ENCODE measurements around the gene NF1. TPM values are rescaled to one million over a fixed set of nuclear protein-coding genes. Genes with fewer than 3 reads are reported as not detected.

NF1 gene
- total RNA-seq, 1 experiment from 2014 or later = 35.4 TPM

DNA sequence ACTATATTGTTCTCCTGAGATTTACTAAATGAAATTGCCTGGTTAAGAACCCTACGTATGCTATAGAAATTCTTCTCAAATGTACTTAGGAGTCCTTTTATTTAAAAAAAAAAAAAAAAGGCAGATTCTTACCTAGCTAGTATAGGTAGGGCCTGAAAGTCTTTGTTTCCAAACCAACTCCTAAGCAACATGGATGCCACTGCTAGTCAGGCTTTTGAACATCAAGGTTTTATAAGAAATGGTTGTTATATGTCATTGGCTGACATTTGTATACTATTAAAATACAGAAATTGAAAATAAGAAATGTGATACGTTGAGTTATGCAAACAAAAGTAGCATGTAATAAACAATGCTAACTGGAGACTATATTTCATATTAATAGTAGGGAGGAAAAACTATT, 225.5 kb downstream of the NF1 start:
- no peak for ATAC-seq
- H3K9me3 Mint-ChIP-seq = no peaks in the 10 kb centered on the region
- H3K4me1 Mint-ChIP-seq = peaks cover 9% of the 10 kb centered on the region
- H3K36me3 Mint-ChIP-seq = no peaks in the 10 kb centered on the region
- H3K4me3 Mint-ChIP-seq = no peak overlapping the region
- no peak for TF ChIP-seq NFYB (CRISPR knock-in tag; conservative IDR thresholded peaks at IDR 0.05; ENCODE audit: low read depth)
- TF ChIP-seq, protein P1, sequence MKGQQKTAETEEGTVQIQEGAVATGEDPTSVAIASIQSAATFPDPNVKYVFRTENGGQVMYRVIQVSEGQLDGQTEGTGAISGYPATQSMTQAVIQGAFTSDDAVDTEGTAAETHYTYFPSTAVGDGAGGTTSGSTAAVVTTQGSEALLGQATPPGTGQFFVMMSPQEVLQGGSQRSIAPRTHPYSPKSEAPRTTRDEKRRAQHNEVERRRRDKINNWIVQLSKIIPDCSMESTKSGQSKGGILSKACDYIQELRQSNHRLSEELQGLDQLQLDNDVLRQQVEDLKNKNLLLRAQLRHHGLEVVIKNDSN (CRISPR knock-in tag; IDR thresholded peaks at IDR 0.05) = no peak
- TF ChIP-seq ZNF423 (CRISPR knock-in tag; IDR thresholded peaks at IDR 0.05) = no peak
- no peak for TF ChIP-seq JAZF1 (CRISPR knock-in tag; IDR thresholded peaks at IDR 0.05)
- TF ChIP-seq, protein P2, sequence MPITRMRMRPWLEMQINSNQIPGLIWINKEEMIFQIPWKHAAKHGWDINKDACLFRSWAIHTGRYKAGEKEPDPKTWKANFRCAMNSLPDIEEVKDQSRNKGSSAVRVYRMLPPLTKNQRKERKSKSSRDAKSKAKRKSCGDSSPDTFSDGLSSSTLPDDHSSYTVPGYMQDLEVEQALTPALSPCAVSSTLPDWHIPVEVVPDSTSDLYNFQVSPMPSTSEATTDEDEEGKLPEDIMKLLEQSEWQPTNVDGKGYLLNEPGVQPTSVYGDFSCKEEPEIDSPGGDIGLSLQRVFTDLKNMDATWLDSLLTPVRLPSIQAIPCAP (CRISPR knock-in tag; IDR thresholded peaks at IDR 0.05) = no peak
- TF ChIP-seq, protein P3, sequence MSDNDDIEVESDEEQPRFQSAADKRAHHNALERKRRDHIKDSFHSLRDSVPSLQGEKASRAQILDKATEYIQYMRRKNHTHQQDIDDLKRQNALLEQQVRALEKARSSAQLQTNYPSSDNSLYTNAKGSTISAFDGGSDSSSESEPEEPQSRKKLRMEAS (CRISPR knock-in tag; IDR thresholded peaks at IDR 0.05) = no peak
- TF ChIP-seq, protein P4, sequence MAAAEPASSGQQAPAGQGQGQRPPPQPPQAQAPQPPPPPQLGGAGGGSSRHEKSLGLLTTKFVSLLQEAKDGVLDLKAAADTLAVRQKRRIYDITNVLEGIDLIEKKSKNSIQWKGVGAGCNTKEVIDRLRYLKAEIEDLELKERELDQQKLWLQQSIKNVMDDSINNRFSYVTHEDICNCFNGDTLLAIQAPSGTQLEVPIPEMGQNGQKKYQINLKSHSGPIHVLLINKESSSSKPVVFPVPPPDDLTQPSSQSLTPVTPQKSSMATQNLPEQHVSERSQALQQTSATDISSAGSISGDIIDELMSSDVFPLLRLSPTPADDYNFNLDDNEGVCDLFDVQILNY (CRISPR knock-in tag; IDR thresholded peaks at IDR 0.05) = no peak
- TF ChIP-seq ZNF671 (CRISPR knock-in tag; IDR thresholded peaks at IDR 0.05) = no peak
- TF ChIP-seq, protein P5, sequence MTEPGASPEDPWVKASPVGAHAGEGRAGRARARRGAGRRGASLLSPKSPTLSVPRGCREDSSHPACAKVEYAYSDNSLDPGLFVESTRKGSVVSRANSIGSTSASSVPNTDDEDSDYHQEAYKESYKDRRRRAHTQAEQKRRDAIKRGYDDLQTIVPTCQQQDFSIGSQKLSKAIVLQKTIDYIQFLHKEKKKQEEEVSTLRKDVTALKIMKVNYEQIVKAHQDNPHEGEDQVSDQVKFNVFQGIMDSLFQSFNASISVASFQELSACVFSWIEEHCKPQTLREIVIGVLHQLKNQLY (CRISPR knock-in tag; IDR thresholded peaks at IDR 0.05) = no peak
- TF ChIP-seq ZBTB21 (CRISPR knock-in tag; IDR thresholded peaks at IDR 0.05; ENCODE audit: borderline replicate concordance) = no peak
- TF ChIP-seq, protein P6, sequence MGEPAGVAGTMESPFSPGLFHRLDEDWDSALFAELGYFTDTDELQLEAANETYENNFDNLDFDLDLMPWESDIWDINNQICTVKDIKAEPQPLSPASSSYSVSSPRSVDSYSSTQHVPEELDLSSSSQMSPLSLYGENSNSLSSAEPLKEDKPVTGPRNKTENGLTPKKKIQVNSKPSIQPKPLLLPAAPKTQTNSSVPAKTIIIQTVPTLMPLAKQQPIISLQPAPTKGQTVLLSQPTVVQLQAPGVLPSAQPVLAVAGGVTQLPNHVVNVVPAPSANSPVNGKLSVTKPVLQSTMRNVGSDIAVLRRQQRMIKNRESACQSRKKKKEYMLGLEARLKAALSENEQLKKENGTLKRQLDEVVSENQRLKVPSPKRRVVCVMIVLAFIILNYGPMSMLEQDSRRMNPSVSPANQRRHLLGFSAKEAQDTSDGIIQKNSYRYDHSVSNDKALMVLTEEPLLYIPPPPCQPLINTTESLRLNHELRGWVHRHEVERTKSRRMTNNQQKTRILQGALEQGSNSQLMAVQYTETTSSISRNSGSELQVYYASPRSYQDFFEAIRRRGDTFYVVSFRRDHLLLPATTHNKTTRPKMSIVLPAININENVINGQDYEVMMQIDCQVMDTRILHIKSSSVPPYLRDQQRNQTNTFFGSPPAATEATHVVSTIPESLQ (CRISPR knock-in tag; IDR thresholded peaks at IDR 0.05) = no peak
- TF ChIP-seq, protein P7, sequence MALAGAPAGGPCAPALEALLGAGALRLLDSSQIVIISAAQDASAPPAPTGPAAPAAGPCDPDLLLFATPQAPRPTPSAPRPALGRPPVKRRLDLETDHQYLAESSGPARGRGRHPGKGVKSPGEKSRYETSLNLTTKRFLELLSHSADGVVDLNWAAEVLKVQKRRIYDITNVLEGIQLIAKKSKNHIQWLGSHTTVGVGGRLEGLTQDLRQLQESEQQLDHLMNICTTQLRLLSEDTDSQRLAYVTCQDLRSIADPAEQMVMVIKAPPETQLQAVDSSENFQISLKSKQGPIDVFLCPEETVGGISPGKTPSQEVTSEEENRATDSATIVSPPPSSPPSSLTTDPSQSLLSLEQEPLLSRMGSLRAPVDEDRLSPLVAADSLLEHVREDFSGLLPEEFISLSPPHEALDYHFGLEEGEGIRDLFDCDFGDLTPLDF (CRISPR knock-in tag; IDR thresholded peaks at IDR 0.05) = no peak
- DNase-seq (ENCODE audit: low spot score) = no peak
- ChIA-PET POLR2A (interaction anchor here (0.6 kb wide), 1 partner anchor 63 kb away, joined by 3 read pairs; no protein-coding TSS in a partner anchor), CTCF (interaction anchor here (0.6 to 0.8 kb wide), 2 partner anchors 69 to 252 kb away, joined by 3 read pairs; no protein-coding TSS in a partner anchor)
- no peak overlapping the region for H3K27ac Mint-ChIP-seq
- no peaks in the 10 kb centered on the region for H3K27me3 Mint-ChIP-seq (ENCODE audit: low read depth)

DNA sequence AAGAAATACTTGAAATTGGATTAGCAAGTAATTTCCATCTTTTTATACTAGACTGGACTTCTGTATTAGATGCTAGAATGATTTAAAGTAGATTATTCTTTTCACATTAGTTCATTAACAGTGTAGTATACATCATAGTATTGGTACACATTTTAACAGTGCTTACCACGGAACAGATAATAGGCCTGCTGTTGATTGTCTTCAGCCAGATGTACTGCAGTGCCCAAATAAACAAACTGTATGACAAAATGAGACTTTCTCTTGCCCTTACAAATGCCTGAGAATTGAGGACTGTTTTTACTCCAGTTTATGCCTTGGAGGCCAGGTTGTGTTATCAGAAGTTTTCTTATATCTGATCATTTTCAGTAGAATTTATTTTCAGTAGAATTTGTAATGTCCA, 226.0 kb downstream of the NF1 start:
- POLR2A ChIA-PET = no interaction called here
- no peak for ATAC-seq
- Mint-ChIP-seq H3K27me3 (ENCODE audit: low read depth) (no peaks in the 10 kb centered on the region), H3K36me3 (no peaks in the 10 kb centered on the region), H3K4me1 (peaks cover 9% of the 10 kb centered on the region), H3K9me3 (no peaks in the 10 kb centered on the region), H3K27ac (no peak overlapping the region), H3K4me3 (no peak overlapping the region)
- DNase-seq (ENCODE audit: low spot score) = no peak
- TF ChIP-seq, protein P8, sequence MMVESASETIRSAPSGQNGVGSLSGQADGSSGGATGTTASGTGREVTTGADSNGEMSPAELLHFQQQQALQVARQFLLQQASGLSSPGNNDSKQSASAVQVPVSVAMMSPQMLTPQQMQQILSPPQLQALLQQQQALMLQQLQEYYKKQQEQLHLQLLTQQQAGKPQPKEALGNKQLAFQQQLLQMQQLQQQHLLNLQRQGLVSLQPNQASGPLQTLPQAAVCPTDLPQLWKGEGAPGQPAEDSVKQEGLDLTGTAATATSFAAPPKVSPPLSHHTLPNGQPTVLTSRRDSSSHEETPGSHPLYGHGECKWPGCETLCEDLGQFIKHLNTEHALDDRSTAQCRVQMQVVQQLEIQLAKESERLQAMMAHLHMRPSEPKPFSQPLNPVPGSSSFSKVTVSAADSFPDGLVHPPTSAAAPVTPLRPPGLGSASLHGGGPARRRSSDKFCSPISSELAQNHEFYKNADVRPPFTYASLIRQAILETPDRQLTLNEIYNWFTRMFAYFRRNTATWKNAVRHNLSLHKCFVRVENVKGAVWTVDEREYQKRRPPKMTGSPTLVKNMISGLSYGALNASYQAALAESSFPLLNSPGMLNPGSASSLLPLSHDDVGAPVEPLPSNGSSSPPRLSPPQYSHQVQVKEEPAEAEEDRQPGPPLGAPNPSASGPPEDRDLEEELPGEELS (CRISPR knock-in tag; IDR thresholded peaks at IDR 0.05) = no peak
- TF ChIP-seq ZBTB21 (CRISPR knock-in tag; IDR thresholded peaks at IDR 0.05; ENCODE audit: borderline replicate concordance) = no peak
- CTCF ChIA-PET = interaction anchor here (0.6 to 0.8 kb wide), 2 partner anchors 69 to 253 kb away, joined by 3 read pairs; no protein-coding TSS in a partner anchor
